SK-N-SH treated with all-trans-retinoic acid at 6 μM for 48 hours (cell line): ENCODE measurements around the gene CTTNBP2.

Source experiments
- BACH2 ChIP-seq: fragments of 250-450 bp; sonication (Bioruptor Pico); IDR thresholded peaks from 2 replicates; pipeline ENCODE4 v1.9.0; 2021; ENCODE audit warnings: mild to moderate bottlenecking, borderline replicate concordance
- CREB5 ChIP-seq: fragments of 250-450 bp; sonication (Bioruptor Pico); IDR thresholded peaks from 2 replicates; pipeline ENCODE4 v1.5.1; 2020; ENCODE audit warnings: low read depth, mild to moderate bottlenecking, moderate library complexity
- ESRRG ChIP-seq: fragments of 250-450 bp; sonication (Bioruptor Pico); IDR thresholded peaks from 2 replicates; pipeline ENCODE4 v1.6.1; 2021; ENCODE audit warnings: mild to moderate bottlenecking
- TOX ChIP-seq: fragments of 250-450 bp; sonication (Bioruptor Pico); IDR thresholded peaks from 2 replicates; pipeline ENCODE4 v1.8.0; 2021; ENCODE audit warnings: mild to moderate bottlenecking, moderate library complexity, borderline replicate concordance
- ZFP30 ChIP-seq: fragments of 450-650 bp; formaldehyde crosslinking; IDR thresholded peaks from 2 replicates; pipeline ENCODE4 v1.5.0; 2022; ENCODE audit warnings: mild to moderate bottlenecking, moderate library complexity
- ZNF8 ChIP-seq: fragments of 450-650 bp; formaldehyde crosslinking; IDR thresholded peaks from 2 replicates; pipeline ENCODE4 v1.5.0; 2020; ENCODE audit warnings: mild to moderate bottlenecking, moderate library complexity
- TF ChIP-seq, protein P1 (sequence below): fragments of 250-450 bp; sonication (Bioruptor Pico); IDR thresholded peaks from 2 replicates; pipeline ENCODE4 v1.8.0; 2021; ENCODE audit warnings: low read depth, mild to moderate bottlenecking, moderate library complexity, borderline replicate concordance
- TF ChIP-seq, protein P2 (sequence below): fragments of 250-450 bp; sonication (Bioruptor Pico); IDR thresholded peaks from 2 replicates; pipeline ENCODE4 v1.8.0; 2020; ENCODE audit warnings: mild to moderate bottlenecking, moderate library complexity, borderline replicate concordance

- TF ChIP-seq, protein P1, sequence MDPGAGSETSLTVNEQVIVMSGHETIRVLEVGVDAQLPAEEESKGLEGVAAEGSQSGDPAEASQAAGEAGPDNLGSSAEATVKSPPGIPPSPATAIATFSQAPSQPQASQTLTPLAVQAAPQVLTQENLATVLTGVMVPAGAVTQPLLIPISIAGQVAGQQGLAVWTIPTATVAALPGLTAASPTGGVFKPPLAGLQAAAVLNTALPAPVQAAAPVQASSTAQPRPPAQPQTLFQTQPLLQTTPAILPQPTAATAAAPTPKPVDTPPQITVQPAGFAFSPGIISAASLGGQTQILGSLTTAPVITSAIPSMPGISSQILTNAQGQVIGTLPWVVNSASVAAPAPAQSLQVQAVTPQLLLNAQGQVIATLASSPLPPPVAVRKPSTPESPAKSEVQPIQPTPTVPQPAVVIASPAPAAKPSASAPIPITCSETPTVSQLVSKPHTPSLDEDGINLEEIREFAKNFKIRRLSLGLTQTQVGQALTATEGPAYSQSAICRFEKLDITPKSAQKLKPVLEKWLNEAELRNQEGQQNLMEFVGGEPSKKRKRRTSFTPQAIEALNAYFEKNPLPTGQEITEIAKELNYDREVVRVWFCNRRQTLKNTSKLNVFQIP (CRISPR knock-in tag), result no peak
- TF ChIP-seq ESRRG (CRISPR knock-in tag) (no peak), ZFP30 (CRISPR knock-in tag) (no peak), ZNF8 (CRISPR knock-in tag) (no peak), TOX (CRISPR knock-in tag) (no peak), BACH2 (CRISPR knock-in tag) (no peak), CREB5 (CRISPR knock-in tag) (no peak)
- TF ChIP-seq, protein P2, sequence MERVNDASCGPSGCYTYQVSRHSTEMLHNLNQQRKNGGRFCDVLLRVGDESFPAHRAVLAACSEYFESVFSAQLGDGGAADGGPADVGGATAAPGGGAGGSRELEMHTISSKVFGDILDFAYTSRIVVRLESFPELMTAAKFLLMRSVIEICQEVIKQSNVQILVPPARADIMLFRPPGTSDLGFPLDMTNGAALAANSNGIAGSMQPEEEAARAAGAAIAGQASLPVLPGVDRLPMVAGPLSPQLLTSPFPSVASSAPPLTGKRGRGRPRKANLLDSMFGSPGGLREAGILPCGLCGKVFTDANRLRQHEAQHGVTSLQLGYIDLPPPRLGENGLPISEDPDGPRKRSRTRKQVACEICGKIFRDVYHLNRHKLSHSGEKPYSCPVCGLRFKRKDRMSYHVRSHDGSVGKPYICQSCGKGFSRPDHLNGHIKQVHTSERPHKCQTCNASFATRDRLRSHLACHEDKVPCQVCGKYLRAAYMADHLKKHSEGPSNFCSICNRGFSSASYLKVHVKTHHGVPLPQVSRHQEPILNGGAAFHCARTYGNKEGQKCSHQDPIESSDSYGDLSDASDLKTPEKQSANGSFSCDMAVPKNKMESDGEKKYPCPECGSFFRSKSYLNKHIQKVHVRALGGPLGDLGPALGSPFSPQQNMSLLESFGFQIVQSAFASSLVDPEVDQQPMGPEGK (CRISPR knock-in tag), result no peak
Observed at GRCh38 chr7:117739085-117739484, 134.2 kb downstream of the CTTNBP2 start.
